ENCODE measurements around the gene ATPAF2.

GRCh38 chr17:18038149-18038850 lies 668 bp downstream of the ATPAF2 start:
- TF ChIP-seq CTCF (IDR thresholded peaks at IDR 0.05) (no peak), POLR2A (IDR thresholded peaks at IDR 0.05) (no peak), POLR2AphosphoS5 (IDR thresholded peaks at IDR 0.05) (no peak), EP300 (IDR thresholded peaks at IDR 0.05) (no peak)

Data from gastroesophageal sphincter (tissue), 3 donors.